ENCODE measurements around the gene RLBP1. TPM values are rescaled to one million over a fixed set of nuclear protein-coding genes. Genes with fewer than 3 reads are reported as not detected.
A peak's percentile ranks its signal among the peaks of the same experiment; 100 is the strongest.

Gene RLBP1
- total RNA-seq, 4 donors from 2014 or later = not detected

GRCh38 chr15:89196241-89196640 lies 25.1 kb downstream of the RLBP1 start:
- peak overlapping the region in 2 of 3 donors; percentile 68 to 91 for H3K27ac ChIP-seq
- no peak for TF ChIP-seq CTCF (IDR thresholded peaks at IDR 0.05)
- no peak for TF ChIP-seq POLR2A (IDR thresholded peaks at IDR 0.05)
- H3K36me3 ChIP-seq = no peaks in the 10 kb centered on the region
- intact Hi-C loops (cut with DNase I) = no loop called here
- H3K27me3 ChIP-seq = no peaks in the 10 kb centered on the region
- no peak for DNase-seq
- H3K9me3 ChIP-seq = no peaks in the 10 kb centered on the region
- 76 to 85% methylated on average over 6 of the region's 6 CpGs for WGBS, 2 donors
- H3K4me1 ChIP-seq = peaks cover 4 to 27% of the 10 kb centered on the region in 2 donors
- no peak overlapping the region for H3K4me3 ChIP-seq (replicated peaks in 1 of 3)

- no peak for DNase-seq
- intact Hi-C loops (cut with DNase I) = no loop called here
- 80 to 90% methylated on average over 8 of the region's 8 CpGs for WGBS, 2 donors
- Histone ChIP-seq H3K9me3 (no peaks in the 10 kb centered on the region), H3K27ac (peak overlapping the region in 1 of 3 donors; percentile 68), H3K4me3 (replicated peaks in 1 of 3) (no peak overlapping the region), H3K36me3 (peaks cover 0 to 3% of the 10 kb centered on the region in 2 donors), H3K27me3 (no peaks in the 10 kb centered on the region), H3K4me1 (peaks cover 4 to 27% of the 10 kb centered on the region in 2 donors)
- no peak for TF ChIP-seq CTCF (IDR thresholded peaks at IDR 0.05)
- TF ChIP-seq POLR2A (IDR thresholded peaks at IDR 0.05) = no peak
These were observed 25.5 kb downstream of the RLBP1 start for GRCh38 chr15:89195836-89196235.

DNA sequence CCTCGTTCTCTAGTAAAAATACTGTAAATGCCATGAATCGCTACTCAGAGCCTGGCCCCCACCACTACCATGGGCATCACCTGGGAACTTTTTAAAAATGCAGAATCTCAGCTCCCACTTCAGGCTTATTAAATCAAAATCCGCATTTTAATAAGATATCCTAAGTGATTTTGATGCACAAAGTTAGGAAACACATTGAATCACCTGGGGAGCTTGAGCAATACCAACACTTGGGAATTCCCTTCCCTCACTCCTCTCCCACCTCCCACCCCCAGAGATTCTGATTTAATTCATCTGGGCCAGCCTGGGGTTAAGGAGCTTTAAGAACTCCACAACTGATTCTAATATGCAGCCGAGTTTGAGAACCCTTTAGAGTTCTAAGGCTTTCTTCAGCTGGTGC lies 26.8 kb downstream of the RLBP1 start:
- H3K4me3 ChIP-seq (replicated peaks in 1 of 3) = no peak overlapping the region
- peaks cover 4 to 27% of the 10 kb centered on the region in 2 donors for H3K4me1 ChIP-seq
- intact Hi-C loops (cut with DNase I) = no loop called here
- peaks cover 0 to 6% of the 10 kb centered on the region in 2 donors for H3K36me3 ChIP-seq
- TF ChIP-seq CTCF (IDR thresholded peaks at IDR 0.05) = no peak
- TF ChIP-seq POLR2A (IDR thresholded peaks at IDR 0.05) = no peak
- WGBS, 2 donors = 68 to 85% methylated on average over 4 of the region's 4 CpGs
- no peaks in the 10 kb centered on the region for H3K9me3 ChIP-seq
- H3K27ac ChIP-seq = no peak overlapping the region
- no peaks in the 10 kb centered on the region for H3K27me3 ChIP-seq
- DNase-seq = no peak

DNA sequence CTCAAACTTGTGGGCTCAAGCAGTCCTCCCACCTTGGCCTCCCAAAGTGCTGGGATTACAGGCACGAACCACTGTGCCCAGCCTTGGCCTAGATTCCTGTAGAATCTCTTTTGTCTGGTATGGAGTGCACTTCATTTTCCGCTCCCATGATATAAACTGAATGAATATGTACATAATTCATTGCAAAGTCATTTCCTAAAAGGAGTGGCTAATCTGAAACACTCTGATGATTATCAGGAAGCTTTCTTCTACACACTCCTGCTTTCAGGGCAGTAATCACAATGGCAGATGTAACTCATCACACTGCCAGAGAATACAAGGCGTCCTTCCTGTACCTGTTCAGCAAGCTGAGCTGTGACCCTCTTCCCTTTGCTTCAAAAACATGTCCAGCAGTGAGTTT lies 28.6 kb downstream of the RLBP1 start:
- Histone ChIP-seq H3K36me3 (peaks cover 0 to 8% of the 10 kb centered on the region in 2 donors), H3K4me1 (peaks cover 14 to 31% of the 10 kb centered on the region in 2 donors), H3K9me3 (no peaks in the 10 kb centered on the region), H3K27ac (no peak overlapping the region), H3K4me3 (replicated peaks in 1 of 3) (no peak overlapping the region), H3K27me3 (no peaks in the 10 kb centered on the region)
- intact Hi-C loops (cut with DNase I) = no loop called here
- TF ChIP-seq CTCF (IDR thresholded peaks at IDR 0.05) (no peak), POLR2A (IDR thresholded peaks at IDR 0.05) (no peak)
- 87 to 93% methylated on average over 3 of the region's 3 CpGs for WGBS, 2 donors
- no peak for DNase-seq

DNA sequence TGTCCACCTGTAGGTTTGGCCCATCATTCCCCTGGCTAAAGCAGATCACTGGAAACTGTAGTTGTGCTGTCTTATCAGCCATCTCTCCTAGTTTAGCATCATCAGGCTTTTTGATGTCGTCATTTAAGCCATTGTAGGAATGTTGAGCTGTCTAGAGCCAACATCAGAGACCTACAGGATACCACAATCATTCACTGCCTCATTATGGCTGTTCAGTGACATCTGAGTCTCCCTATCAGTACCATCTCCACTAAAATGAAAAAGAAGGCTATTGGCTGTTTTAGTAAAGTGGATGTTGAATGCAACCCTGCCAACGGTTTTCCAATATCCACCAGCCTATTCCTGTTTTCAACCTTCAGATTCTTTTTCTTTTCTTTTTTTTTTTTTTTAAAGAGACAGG lies 29.2 kb downstream of the RLBP1 start:
- intact Hi-C loops (cut with DNase I) = no loop called here
- no peak overlapping the region for H3K4me3 ChIP-seq (replicated peaks in 1 of 3)
- H3K27ac ChIP-seq = no peak overlapping the region
- no peaks in the 10 kb centered on the region for H3K27me3 ChIP-seq
- 71 to 74% methylated on average over 2 of the region's 2 CpGs for WGBS, 2 donors
- no peaks in the 10 kb centered on the region for H3K9me3 ChIP-seq
- H3K4me1 ChIP-seq = peaks cover 19 to 30% of the 10 kb centered on the region in 2 donors
- TF ChIP-seq POLR2A (IDR thresholded peaks at IDR 0.05) (no peak), CTCF (IDR thresholded peaks at IDR 0.05) (no peak)
- DNase-seq = no peak
- H3K36me3 ChIP-seq = peaks cover 0 to 8% of the 10 kb centered on the region in 2 donors

Measured in thyroid gland (tissue), 4 donors.